GM19468 (cell line): ENCODE measurements around the gene EBF3.

Source experiments
- ATAC-seq: cut with Tn5 transposase; IDR thresholded peaks from one replicate; pipeline ENCODE4 v1.9.1; 2021; ENCODE audit warnings: mild to moderate bottlenecking, moderate library complexity, moderate number of reproducible peaks; ENCODE audit not compliant: unreplicated experiment; ENCODE audit errors: extremely low read depth

Gene EBF3

DNA sequence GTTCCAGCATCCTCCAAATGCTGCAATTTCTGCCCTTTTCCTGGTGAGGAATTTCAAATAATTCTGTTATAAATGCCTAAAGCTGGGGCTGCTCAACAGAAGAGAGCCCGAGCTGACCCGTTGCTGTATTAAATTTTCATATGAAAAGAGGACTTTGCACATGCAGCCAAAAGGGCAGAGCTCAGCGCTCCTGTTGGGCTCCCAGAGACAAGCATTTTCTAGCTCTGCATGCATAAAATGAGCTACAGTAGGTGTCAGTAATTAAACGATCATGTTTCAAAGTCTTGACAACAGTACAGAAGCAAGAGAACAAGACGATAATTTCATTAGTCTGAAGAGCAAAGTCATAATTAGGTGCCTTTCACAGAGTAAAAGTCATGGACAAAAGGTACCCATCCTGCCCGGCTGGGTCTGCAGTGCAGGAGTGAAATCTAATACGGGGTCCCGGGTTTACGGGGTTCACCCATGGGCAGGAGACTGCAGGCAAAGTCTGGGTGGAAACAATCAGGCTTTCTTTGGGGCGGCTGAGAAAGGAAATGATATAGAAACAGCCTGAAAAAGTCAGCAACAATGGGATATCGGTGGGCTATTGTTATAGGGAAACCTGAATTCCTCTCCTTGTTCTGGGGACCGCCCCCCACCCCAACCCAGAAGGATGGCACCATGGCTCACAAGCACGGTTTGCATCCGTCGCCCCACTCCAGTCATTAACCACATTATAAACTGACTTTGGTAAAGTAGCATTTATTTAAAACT, 66.0 kb downstream of the EBF3 start:
- no peak for ATAC-seq

DNA sequence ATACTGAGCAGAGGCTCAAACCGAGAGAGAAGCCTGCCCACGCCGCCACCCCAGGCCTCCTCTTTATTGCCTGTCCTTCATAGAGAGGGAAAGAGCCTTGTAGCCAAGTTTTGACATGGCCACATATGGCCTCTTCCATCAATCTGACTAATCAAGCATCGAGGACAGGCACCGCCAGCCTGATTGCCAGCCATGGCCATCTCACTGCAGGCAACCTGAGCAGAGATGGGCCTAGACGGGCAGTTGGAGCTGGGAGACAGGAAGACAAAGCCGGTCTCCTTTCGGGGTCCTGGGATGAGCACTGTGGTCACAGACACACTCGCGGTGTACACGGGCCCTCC, 67.2 kb downstream of the EBF3 start:
- no peak for ATAC-seq

- ATAC-seq, result no peak
These were observed 67.8 kb downstream of the EBF3 start for GRCh38 chr10:129896136-129896859.

- no peak for ATAC-seq
These were observed 68.3 kb downstream of the EBF3 start for GRCh38 chr10:129895811-129896135.

DNA sequence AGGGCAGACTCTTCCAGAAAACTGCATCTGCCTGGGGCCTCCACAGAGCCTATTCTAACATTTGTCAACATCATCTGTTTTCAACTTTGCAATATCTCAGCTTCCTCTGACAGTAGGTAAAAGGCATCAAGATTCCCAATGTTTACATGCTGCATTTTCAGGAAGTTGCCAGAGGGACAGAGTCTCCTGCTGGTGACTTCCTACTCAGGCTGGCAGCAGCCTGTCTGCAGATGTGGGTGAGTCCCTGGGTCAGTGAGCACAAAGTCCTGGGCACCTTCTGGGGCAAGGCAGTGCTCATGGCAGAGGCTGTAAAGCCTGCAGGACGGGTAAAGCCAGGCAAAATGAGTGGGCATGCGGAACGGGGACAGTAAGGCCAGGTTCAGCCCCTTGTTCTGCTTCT, 69.4 kb downstream of the EBF3 start:
- ATAC-seq, result no peak

DNA sequence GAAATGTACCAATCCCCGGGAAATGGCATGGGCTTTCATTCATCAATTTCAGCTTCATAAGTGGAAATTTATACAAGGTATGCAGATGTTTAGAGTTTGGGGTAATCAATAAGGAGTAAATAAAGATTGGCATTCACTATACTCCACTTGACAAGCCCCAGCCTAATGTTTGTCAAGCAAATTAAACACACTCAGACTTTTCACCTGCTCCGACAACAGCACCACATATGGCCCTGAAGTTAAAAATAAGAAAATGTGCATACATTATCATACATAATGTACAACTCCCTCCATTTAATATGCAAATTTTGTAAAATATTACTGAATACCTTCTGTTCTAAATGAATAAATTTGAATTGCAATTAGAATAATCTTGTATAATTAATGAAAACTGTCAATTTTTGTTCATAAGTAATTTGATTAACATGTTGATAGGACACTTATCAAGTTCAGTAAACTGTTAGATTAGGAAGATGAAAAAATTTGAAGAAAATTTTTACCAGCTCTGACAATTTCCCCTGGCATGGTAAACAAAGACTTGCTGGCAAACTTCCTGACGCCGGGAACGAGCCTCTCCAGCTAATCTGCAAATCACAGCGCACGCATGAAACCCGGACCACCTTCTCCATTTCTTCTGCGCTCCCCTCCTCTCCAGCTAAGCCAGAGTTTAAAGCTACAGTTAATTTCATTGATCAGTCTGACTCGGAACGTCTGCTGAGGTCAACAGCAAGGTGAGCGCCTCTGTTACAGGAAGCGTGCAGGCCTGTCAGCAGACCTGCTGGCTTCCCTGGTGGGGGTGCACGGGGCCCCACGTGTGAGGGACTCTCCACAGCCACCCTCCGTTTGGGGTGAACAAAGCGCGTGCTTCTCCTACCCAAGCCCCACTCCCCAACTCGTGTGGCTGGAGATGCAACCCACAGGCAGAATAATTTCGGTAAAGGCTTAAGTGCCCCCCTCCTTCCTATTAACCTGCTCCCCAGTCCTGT, 70.7 kb downstream of the EBF3 start:
- no peak for ATAC-seq

GRCh38 chr10:129892548-129893052, 71.5 kb downstream of the EBF3 start:
- ATAC-seq, result no peak

DNA sequence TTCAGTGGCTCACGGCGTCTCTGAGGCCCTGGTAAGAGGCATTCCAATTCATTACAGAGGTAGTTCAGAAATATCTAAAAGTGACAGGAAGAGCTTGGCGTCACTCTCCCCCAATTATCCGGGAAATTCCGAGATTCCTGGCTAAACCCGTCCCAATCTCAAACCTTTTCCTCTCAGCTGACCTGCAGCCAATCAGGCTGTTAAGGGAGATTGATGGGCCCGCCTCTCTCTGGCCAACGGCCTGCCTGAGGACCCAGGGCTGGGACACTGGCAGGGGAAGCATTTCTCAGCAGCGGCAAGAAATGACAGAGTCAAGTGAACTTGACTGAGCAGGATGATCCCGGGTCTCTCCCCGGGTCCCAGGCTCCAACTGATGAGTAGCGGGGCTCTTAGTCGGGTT, 72.3 kb downstream of the EBF3 start:
- no peak for ATAC-seq

DNA sequence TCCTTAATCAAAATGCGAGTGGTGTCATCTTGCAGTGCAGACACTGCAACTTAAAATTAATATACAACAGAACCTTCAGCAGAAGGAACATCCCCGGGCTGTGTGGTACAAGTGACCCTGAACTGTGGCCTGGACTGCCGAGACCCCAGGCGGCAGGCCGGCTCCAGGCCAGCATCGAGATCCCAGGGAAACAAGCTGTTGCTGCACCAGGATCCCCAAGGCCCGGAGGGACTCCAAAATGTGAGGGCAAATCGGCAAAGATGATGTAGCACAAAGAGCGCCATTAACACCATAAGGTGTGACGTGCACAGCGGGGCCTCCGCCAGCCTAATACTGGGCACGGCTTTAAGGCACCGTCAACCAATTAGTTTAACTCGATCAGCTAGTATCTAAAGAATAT, 73.9 kb downstream of the EBF3 start:
- no peak for ATAC-seq

- ATAC-seq, result no peak
These were observed 75.1 kb downstream of the EBF3 start for GRCh38 chr10:129888784-129889616.

GRCh38 chr10:129887986-129888783, 75.9 kb downstream of the EBF3 start:
- no peak for ATAC-seq

- no peak for ATAC-seq
These were observed 76.6 kb downstream of the EBF3 start for GRCh38 chr10:129887381-129887905.

DNA sequence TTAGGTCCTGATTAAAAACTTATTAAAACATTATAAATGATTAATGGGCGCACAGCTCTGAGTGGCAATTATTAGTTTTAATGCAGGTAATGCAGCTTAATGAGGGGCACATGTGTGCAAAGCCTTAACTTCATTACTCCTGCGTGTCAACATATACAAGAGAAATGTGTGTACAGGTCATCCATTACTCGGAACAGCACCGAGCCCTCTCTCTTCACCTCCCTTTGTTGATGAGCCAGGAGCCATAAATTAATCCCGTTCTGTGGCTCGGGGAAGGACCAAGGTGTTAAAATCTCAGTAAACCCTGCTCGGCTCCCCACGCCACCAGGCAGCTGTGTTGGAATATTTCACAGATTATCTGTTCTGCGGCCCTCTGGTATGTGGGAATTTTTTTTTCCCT, 77.8 kb downstream of the EBF3 start:
- no peak for ATAC-seq

DNA sequence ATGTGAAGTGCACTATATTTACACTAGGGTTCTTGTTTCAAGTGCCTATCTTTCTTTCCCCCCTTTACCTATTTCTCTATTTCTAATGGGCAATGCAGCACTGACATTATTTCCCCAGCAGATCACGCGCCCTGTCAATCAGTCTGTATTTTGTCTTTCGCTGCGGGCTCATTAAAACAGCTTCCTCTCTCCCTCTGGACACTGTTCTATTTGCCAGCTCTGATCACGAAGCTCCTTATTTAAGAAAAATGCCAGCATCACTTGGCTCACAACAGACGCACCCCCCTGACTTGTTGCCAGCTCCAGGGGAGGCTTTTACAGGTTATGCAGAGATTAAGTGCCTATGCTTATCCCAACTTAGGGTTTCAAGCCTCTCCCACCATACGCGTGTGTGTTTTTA, 78.5 kb downstream of the EBF3 start:
- ATAC-seq, result no peak

- no peak for ATAC-seq
These were observed 79.5 kb downstream of the EBF3 start for GRCh38 chr10:129884398-129885078.

GRCh38 chr10:129883626-129884397, 80.3 kb downstream of the EBF3 start:
- no peak for ATAC-seq

GRCh38 chr10:129883029-129883428, 81.0 kb downstream of the EBF3 start:
- ATAC-seq, result no peak
